Type B pancreatic cell (in vitro differentiated cells): ENCODE data around the gene STEAP3. TPM values are rescaled to one million over a fixed set of nuclear protein-coding genes. Genes with fewer than 3 reads are reported as not detected.

Source experiments
- DNase-seq: peaks from one replicate; pipeline ENCODE4 v3.0.0; 2021; ENCODE audit warnings: mixed read lengths; ENCODE audit not compliant: unreplicated experiment; ENCODE audit errors: extremely low spot score
- H3K27ac Mint-ChIP-seq: 2 replicates; pipeline ENCODE4 v1.8.0; 2021; ENCODE audit warnings: mild to moderate bottlenecking, mixed read lengths
- H3K27me3 Mint-ChIP-seq: 2 replicates; pipeline ENCODE4 v1.8.0; 2021; ENCODE audit warnings: mixed read lengths
- H3K36me3 Mint-ChIP-seq: 2 replicates; pipeline ENCODE4 v1.8.0; 2021; ENCODE audit warnings: mixed read lengths
- H3K4me1 Mint-ChIP-seq: one replicate; pipeline ENCODE4 v1.8.0; 2021; ENCODE audit warnings: mixed read lengths; ENCODE audit not compliant: unreplicated experiment
- H3K4me3 Mint-ChIP-seq: 2 replicates; pipeline ENCODE4 v1.8.0; 2021; ENCODE audit warnings: mild to moderate bottlenecking, mixed read lengths
- H3K9me3 Mint-ChIP-seq: 2 replicates; pipeline ENCODE4 v1.8.0; 2021; ENCODE audit warnings: mixed read lengths
- total RNA-seq: library from RNA; stranded (reverse); gene quantifications from 2 replicates; pipeline ENCODE4 v1.2.1, GENCODE V29; 2021; ENCODE audit warnings: low replicate concordance
- TF ChIP-seq, protein P1 (sequence below): fragments of 200-600 bp; sonication (generic); conservative IDR thresholded peaks from 2 replicates; pipeline ENCODE4 v1.5.0; 2021; ENCODE audit warnings: antibody characterized with exemption, mild to moderate bottlenecking

The STEAP3 gene
- total RNA-seq, 1 donor from 2014 or later = 19.0 TPM

DNA sequence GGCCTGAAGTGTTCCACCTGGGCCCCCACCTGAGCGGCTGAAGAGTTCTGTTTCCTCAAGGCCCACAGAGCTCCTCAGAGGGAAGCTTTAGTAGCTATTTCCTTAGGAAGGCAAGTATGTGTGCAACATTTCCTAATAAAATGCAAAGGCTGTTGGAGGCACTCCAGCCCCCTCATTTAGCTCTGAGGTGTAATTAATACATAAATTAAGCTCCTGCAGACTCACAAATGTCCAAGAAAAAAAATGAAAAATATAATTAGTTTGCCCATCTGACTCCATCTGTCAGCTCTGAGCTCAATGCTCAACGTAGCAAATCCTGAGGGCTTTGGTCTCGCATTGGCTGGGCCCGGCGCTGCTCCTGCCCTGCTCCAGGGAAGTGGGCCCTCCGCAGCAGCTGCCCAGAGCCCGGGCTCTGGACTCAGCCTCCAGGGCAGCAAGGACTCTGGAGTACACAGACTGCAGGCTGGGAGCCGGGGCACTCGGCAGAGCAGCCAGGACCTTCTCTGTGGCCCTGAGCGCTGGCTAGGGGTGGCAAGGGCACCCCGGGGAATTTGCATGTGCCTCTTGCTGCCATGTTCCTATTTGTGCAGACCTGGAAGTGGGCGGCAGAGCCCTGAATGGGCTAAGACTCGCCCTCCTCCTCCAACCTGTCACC lies 41.7 kb upstream of the STEAP3 start:
- TF ChIP-seq, protein P1, sequence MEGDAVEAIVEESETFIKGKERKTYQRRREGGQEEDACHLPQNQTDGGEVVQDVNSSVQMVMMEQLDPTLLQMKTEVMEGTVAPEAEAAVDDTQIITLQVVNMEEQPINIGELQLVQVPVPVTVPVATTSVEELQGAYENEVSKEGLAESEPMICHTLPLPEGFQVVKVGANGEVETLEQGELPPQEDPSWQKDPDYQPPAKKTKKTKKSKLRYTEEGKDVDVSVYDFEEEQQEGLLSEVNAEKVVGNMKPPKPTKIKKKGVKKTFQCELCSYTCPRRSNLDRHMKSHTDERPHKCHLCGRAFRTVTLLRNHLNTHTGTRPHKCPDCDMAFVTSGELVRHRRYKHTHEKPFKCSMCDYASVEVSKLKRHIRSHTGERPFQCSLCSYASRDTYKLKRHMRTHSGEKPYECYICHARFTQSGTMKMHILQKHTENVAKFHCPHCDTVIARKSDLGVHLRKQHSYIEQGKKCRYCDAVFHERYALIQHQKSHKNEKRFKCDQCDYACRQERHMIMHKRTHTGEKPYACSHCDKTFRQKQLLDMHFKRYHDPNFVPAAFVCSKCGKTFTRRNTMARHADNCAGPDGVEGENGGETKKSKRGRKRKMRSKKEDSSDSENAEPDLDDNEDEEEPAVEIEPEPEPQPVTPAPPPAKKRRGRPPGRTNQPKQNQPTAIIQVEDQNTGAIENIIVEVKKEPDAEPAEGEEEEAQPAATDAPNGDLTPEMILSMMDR = no peak
- no peak for DNase-seq
- Mint-ChIP-seq H3K4me3 (no peak overlapping the region), H3K36me3 (no peaks in the 10 kb centered on the region), H3K9me3 (no peaks in the 10 kb centered on the region), H3K27ac (no peak overlapping the region), H3K27me3 (peaks cover 3% of the 10 kb centered on the region), H3K4me1 (no peaks in the 10 kb centered on the region)

DNA sequence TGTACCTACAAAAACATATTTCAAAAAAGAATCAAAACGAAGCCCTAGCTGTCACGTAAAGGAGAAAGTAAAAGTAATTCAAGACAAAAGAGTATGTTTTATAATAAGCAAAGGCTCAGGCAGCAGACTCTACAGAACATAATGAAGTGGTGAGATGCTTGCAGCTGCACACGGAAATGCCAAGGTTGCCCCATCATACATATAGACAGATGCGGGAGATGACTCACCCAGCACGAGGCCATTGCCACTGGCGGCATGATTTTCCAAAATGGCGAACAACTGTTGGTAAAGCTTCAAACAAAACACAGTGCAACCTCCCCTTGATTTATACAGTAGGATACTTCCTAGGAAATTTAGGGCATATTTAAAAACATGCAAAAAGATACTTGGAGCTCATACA lies 39.1 kb upstream of the STEAP3 start:
- Mint-ChIP-seq H3K9me3 (no peaks in the 10 kb centered on the region), H3K27me3 (peaks cover 6% of the 10 kb centered on the region), H3K27ac (no peak overlapping the region), H3K4me3 (no peak overlapping the region), H3K4me1 (no peaks in the 10 kb centered on the region), H3K36me3 (no peaks in the 10 kb centered on the region)
- DNase-seq = no peak
- TF ChIP-seq, protein P1 = no peak

DNA sequence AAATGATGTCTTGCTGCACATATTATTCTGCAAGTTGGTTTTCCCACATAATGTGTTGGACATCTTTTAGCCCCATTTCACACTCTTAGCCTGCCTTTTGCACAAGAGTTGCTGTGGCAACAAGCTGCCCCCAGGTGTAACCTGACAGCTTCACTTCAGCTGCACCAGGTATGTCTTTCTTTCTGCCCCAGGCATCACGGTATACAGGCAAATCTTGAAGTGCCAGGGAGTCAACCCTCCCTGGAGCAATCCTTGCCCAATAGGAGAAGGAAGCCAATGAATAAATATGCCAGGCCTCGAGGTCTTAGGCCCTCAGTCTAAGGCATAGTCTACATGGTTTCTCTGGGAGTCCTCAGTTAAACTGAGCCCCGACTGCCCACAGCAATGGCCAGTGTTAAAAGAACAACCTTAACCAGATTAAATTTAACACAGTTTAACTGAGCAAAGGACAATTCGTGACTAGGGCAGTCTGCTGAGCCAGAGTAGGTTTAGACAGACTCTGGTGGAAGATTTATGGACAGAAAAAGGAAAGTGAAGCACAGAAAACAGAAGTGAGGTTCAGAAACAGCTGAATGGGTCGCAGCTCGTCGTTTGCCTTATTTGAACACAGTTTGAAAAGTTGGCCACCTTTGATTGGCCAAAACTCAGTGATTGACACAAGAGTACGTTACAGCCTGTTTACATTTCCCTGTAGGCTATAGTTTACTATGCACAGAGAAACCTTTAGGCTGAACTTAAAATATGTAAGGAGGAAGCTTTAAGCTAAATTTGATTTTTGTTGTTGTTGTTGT lies 33.1 kb upstream of the STEAP3 start:
- H3K36me3 Mint-ChIP-seq = no peaks in the 10 kb centered on the region
- TF ChIP-seq, protein P1 = no peak
- H3K27ac Mint-ChIP-seq = no peak overlapping the region
- H3K4me3 Mint-ChIP-seq = no peak overlapping the region
- no peaks in the 10 kb centered on the region for H3K9me3 Mint-ChIP-seq
- no peak for DNase-seq
- H3K27me3 Mint-ChIP-seq = peaks cover 21% of the 10 kb centered on the region
- no peaks in the 10 kb centered on the region for H3K4me1 Mint-ChIP-seq

DNA sequence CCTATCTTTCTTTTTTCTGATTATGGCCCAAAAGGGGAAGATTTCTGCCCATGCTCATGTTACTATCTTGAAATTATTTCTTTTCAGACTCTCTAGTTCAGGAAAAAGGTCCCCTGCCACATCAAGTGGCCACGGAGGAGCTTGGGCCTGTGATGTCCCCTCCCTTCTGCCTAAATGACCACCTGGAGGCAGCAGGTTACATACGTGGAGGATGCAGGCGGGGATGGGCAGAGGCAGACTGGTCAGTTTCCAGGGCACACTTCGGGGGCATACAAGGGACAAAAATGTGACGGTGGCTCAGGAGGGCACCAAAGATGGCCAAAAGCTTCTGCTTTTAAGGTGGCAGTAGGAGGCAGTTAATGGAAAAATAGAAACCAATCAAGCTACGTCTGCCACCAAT lies 30.7 kb upstream of the STEAP3 start:
- DNase-seq = no peak
- Mint-ChIP-seq H3K4me1 (no peaks in the 10 kb centered on the region), H3K27ac (no peak overlapping the region), H3K4me3 (no peak overlapping the region), H3K27me3 (peaks cover 40% of the 10 kb centered on the region), H3K36me3 (no peaks in the 10 kb centered on the region), H3K9me3 (no peaks in the 10 kb centered on the region)
- TF ChIP-seq, protein P1 = no peak

DNA sequence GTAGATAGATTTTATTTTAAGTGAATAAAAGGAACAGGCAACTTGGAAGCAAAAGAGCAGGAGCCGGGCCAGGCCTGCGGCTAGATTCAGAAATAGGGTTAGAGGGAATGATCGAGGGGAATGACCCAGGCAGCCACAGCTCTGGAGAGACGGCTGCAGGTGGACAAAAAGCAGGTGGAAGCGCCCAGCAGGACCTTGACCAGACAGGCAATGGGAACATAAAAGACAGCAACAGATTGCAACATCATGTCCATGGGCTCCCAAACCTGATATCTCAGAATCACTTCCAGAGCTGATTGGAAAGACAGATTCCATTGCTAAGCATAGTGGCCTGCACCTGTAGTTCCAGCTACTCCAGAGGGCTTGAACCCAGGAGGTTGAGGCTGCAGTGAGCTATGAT lies 28.6 kb upstream of the STEAP3 start:
- no peak overlapping the region for H3K27ac Mint-ChIP-seq
- H3K36me3 Mint-ChIP-seq = no peaks in the 10 kb centered on the region
- TF ChIP-seq, protein P1 = no peak
- no peak overlapping the region for H3K4me3 Mint-ChIP-seq
- H3K27me3 Mint-ChIP-seq = peaks cover 53% of the 10 kb centered on the region
- H3K4me1 Mint-ChIP-seq = peaks cover 4% of the 10 kb centered on the region
- DNase-seq = no peak
- no peaks in the 10 kb centered on the region for H3K9me3 Mint-ChIP-seq
